ENCODE data around the gene PRDM9.
"Not testable (repeated sequence)": the region's sequence is repeated elsewhere in the genome, so short reads cannot be mapped to it uniquely, and the experiment has no call there.

The PRDM9 gene

GRCh38 chr5:23507278-23507685 is at the start of gene PRDM9:
TSS of gene PRDM9 (plus strand) at chr5:23507609. CDS start at chr5:23509034, 1,425 bp downstream.
- DNase-seq = no peak

- no peak for DNase-seq
Observed at GRCh38 chr5:23457780-23458179, 49.6 kb upstream of the PRDM9 start.

- DNase-seq = no peak
Observed at GRCh38 chr5:23459214-23459613, 48.2 kb upstream of the PRDM9 start.

- no peak for DNase-seq
Observed at GRCh38 chr5:23461576-23461975, 45.8 kb upstream of the PRDM9 start.

DNA sequence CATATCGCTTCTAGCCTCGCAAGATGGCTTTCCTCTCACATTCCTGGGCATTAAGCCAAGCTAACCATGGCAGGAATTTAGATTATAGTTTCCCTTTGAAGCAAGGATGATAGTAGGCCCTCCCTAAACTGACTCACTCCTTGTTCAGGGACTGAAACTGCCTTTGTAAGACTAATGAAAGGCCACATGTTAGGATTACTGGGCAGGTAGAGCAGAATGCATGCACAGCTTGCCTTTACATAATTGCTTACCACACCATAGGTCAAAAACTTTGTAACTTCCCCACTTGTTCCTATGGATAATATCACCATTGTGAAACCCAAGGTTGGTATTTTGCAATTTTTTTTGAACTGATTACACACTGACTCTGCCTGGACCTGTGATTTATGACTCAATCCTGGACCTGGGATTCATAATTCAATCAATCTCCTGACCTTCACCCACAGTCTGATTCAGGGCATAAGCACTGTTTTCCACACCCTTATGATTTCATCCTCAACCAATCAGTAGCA is 41.0 kb upstream of the PRDM9 start:
- peak; percentile 74 for DNase-seq

GRCh38 chr5:23468658-23469057 is 38.8 kb upstream of the PRDM9 start:
- DNase-seq = no peak

- no peak for DNase-seq
Observed at GRCh38 chr5:23473915-23474314, 33.5 kb upstream of the PRDM9 start.

- DNase-seq = no peak
Observed at GRCh38 chr5:23474315-23474714, 33.1 kb upstream of the PRDM9 start.

DNA sequence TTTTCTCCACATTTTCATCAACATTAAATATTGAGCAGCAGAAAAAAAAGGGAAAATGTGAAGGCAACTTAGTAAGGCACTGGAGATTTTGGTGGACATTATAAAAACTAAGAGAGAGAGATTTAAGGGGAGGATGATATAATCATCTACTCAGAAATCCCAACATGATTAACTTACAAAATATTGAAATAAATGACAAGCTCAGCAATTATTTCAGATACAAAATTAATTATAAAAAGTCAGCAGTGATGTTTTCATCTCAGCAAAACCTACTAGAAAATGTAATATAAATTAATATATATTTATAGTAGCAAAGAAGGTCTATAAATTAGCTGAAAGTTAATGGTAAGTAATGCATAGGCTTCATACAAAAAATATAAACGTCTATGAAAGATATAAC is 30.8 kb upstream of the PRDM9 start:
- DNase-seq = no peak

DNA sequence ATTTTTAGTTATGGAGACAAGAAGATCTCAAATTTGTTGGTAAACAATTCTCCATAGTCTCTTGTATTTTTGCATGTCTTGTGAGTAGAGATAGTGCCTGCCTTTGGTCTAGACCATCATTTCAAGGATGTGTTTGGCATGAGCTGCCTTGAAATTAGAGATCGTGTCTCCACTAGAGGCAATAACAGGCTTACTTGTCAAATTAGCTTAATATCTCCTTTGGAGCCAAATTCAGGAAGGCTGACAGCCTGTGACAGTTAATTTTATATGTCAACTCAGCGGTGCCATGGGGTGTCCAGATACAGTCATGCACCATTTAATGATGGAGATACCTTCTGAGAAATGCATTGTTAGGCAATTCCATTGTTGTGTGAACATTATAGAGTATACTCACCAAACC is 24.8 kb upstream of the PRDM9 start:
- peak; percentile 26 for DNase-seq

DNA sequence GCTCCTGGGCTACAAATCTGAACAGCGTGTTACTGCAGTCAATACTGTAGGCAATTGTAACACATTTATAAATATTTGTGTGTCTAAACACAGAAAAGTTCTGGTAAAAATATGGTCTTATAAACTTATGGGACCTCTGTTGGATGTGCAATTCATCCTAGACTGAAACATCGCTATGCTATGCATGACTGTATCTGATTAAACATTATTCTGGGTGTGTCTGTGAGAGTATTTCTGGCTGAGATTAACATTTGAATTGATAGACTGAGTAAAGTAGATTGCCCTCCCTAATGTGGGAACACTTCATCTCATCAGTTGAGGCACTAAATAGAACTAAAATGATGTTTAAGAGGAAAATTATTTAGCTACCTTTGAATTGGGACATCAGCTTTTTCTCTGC is 24.3 kb upstream of the PRDM9 start:
- DNase-seq = no peak

DNA sequence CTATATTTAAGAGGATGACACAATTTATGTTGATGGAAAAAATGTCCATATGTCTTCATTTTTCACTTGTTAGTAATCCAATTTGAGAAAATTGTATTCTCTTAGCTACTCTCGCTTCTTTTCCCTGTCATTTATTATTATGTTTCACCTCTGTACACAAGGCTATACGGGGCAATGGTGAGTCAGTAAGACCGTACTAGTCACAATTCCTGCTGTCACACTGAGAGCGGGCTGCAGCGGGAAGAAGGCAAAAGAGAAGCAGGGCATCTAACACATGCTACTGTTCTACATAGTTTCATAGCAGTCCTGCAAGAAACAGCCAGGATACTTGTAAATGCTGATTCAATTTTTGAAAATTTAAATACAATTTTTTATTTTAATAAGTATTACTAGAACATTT is 23.3 kb upstream of the PRDM9 start:
- no peak for DNase-seq

GRCh38 chr5:23486227-23486626 is 21.2 kb upstream of the PRDM9 start:
- DNase-seq = not testable (repeated sequence)

- no peak for DNase-seq
Observed at GRCh38 chr5:23490993-23491392, 16.4 kb upstream of the PRDM9 start.

GRCh38 chr5:23494558-23494957 is 12.9 kb upstream of the PRDM9 start:
- peak; percentile 71 for DNase-seq

- no peak for DNase-seq
Observed at GRCh38 chr5:23496576-23496975, 10.8 kb upstream of the PRDM9 start.

- peak; percentile 83 for DNase-seq
Observed at GRCh38 chr5:23506329-23507236, 826 bp upstream of the PRDM9 start.

DNA sequence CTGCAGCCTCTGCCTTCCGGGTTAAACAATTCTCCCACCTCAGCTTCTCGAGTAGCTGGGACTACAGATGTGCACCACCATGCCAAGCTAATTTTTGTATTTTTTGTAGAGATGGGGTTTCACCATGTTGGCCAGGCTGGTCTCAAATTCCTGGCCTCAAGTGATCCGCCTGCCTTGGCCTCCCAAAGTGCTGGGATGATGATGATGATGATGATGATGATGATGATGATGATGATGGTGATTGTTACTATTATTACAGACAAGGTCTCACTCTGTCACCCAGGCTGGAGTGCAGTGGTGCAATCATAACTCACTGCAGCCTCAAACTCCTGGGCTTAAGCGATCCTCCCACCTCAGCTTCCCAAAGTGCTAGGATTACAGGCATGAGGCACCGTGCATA is 3.0 kb downstream of the PRDM9 start:
- not testable (repeated sequence) for DNase-seq

DNA sequence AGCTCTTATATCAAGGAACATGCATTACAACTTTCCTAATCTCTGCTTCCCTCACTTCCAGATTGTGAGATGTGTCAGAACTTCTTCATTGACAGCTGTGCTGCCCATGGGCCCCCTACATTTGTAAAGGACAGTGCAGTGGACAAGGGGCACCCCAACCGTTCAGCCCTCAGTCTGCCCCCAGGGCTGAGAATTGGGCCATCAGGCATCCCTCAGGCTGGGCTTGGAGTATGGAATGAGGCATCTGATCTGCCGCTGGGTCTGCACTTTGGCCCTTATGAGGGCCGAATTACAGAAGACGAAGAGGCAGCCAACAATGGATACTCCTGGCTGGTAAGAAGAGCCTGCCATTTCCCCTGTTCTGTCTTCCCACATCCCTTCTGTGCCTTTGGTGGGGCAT is 15.1 kb downstream of the PRDM9 start:
- no peak for DNase-seq

DNA sequence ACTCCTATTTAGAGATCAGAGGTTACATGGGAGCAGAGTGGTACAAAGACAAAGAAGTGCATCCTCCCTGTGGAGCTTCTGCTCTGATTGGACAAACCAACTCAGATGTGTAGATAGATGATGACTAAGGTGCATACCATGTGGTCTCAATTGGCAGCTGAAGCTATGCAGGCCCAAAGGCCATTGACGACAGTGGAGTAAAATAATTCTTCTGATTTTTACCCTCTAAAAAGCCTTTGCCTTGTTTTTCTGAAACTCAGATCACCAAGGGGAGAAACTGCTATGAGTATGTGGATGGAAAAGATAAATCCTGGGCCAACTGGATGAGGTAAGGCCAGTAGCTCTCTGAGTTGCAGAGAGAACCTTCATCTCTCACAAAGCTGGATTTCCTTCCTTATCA is 15.6 kb downstream of the PRDM9 start:
- DNase-seq = no peak

- DNase-seq = no peak
Observed at GRCh38 chr5:23523998-23524397, 16.6 kb downstream of the PRDM9 start.

DNA sequence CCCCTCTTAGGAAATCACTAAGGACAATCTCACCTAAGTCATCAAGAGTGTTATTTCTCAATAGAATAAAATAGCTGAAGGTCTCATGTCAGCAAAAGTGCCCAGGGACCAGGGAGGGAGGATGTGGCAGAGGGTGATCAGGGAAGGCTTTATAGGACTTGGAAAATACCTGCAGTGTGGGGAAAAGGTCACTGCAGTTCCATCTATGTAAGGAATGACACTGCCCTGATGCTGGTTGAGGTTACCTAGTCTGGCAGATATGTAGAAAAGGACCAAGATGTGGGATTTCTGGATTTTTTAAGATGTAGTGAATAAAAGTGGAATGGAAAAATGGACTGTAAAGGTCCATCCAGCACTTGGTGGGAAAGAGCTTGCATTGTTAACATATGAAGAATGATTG is 18.3 kb downstream of the PRDM9 start:
- DNase-seq = no peak

DNA sequence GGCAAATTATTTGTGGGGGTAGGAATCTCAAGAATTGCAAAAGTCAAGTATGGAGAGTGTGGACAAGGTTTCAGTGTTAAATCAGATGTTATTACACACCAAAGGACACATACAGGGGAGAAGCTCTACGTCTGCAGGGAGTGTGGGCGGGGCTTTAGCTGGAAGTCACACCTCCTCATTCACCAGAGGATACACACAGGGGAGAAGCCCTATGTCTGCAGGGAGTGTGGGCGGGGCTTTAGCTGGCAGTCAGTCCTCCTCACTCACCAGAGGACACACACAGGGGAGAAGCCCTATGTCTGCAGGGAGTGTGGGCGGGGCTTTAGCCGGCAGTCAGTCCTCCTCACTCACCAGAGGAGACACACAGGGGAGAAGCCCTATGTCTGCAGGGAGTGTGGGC is 19.2 kb downstream of the PRDM9 start:
- peak; percentile 67 for DNase-seq

DNA sequence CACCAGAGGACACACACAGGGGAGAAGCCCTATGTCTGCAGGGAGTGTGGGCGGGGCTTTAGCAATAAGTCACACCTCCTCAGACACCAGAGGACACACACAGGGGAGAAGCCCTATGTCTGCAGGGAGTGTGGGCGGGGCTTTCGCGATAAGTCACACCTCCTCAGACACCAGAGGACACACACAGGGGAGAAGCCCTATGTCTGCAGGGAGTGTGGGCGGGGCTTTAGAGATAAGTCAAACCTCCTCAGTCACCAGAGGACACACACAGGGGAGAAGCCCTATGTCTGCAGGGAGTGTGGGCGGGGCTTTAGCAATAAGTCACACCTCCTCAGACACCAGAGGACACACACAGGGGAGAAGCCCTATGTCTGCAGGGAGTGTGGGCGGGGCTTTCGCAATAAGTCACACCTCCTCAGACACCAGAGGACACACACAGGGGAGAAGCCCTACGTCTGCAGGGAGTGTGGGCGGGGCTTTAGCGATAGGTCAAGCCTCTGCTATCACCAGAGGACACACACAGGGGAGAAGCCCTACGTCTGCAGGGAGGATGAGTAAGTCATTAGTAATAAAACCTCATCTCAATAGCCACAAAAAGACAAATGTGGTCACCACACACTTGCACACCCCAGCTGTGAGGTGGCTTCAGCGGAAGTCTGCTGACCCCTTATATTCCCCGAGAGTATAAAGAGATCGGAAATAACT is 20.0 kb downstream of the PRDM9 start:
- DNase-seq = peak; percentile 92

Data from NCI-H69 (cell line).